Astrocyte of the cerebellum (primary cell): ENCODE measurements around the gene CES4A.

Experiments used
- DNase-seq: peaks from one replicate; pipeline ENCODE4 v3.0.0-alpha.2; 2011; ENCODE audit warnings: low read depth
- H3K4me3 ChIP-seq: 2 replicates; pipeline ENCODE4 v1.5.1; 2011; ENCODE audit warnings: mild to moderate bottlenecking, low read depth, low read length, moderate library complexity
- CTCF ChIP-seq: IDR thresholded peaks from 2 replicates; pipeline ENCODE4 v1.5.1; 2012; ENCODE audit warnings: low read length, low read depth, moderate library complexity, mild to moderate bottlenecking; ENCODE audit errors: missing control alignments
- in situ Hi-C: cut with HindIII; loops from 2 replicates; pipeline ENCODE4 v1.10.0; 2017; ENCODE audit warnings: low sequenced_read_pairs

CES4A gene

GRCh38 chr16:67015313-67015731, 26.9 kb downstream of the CES4A start:
- in situ Hi-C loops, result no loop called here
- TF ChIP-seq CTCF, result no peak
- no peak overlapping the region for H3K4me3 ChIP-seq
- DNase-seq, result no peak

GRCh38 chr16:67016143-67016542, 27.8 kb downstream of the CES4A start:
- DNase-seq, result no peak
- no peak overlapping the region for H3K4me3 ChIP-seq
- in situ Hi-C loops, result no loop called here
- no peak for TF ChIP-seq CTCF

- no peak for TF ChIP-seq CTCF
- no peak for DNase-seq
- no peak overlapping the region for H3K4me3 ChIP-seq
- in situ Hi-C loops, result no loop called here
These were observed 28.5 kb downstream of the CES4A start for GRCh38 chr16:67016681-67017420.

- TF ChIP-seq CTCF, result no peak
- no peak overlapping the region for H3K4me3 ChIP-seq
- DNase-seq, result no peak
- in situ Hi-C loops, result no loop called here
These were observed 29.0 kb downstream of the CES4A start for GRCh38 chr16:67017421-67017750.

GRCh38 chr16:67017810-67018488, 29.6 kb downstream of the CES4A start:
- in situ Hi-C loops, result no loop called here
- peak; percentile 83 for DNase-seq
- peak; percentile 73 for TF ChIP-seq CTCF
- H3K4me3 ChIP-seq, result no peak overlapping the region

GRCh38 chr16:67019171-67019570, 30.8 kb downstream of the CES4A start:
- H3K4me3 ChIP-seq, result no peak overlapping the region
- TF ChIP-seq CTCF, result no peak
- in situ Hi-C loops, result no loop called here
- DNase-seq, result no peak
